Ureter (tissue), 1 donor: ENCODE measurements around the gene CEACAM18. TPM values are rescaled to one million over a fixed set of nuclear protein-coding genes. Genes with fewer than 3 reads are reported as not detected.
A peak's percentile ranks its signal among the peaks of the same experiment; 100 is the strongest.
"Not testable (repeated sequence)": the region's sequence is repeated elsewhere in the genome, so short reads cannot be mapped to it uniquely, and the experiment has no call there.

ENCODE experiments used
- DNase-seq: peaks from one replicate; pipeline ENCODE4 v3.0.0-alpha.2; 2020; ENCODE audit warnings: low spot score
- total RNA-seq: library from RNA; stranded (reverse); gene quantifications from one replicate; pipeline ENCODE4 v1.2.4, GENCODE V29; 2023
- donor health status: DM: yes; HTN: yes; CAD: no.

CEACAM18 gene
- total RNA-seq, 1 donor from 2014 or later: not detected

DNA sequence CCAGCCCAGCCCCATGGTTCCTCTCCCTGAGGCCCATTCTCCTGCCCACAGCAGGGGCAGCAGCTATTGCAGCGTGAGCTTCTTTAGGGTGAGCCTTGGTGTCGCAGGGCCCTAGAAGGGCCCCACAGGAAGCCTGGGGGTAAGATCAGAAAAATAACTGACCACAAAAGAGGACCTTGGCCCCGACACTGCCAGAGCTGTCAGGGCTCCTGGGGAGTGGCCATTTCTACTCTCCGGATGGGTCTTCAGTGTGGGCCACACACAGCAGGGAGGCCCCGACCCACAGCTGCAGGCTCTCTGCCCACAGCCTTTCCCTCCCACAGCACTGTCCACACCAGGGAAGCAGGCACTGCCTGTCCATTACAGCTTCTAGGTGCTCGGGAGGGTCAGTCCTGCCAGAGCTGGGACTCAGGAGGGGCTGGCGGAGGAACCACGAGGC, 16.6 kb upstream of the CEACAM18 start:
- DNase-seq: no peak

DNA sequence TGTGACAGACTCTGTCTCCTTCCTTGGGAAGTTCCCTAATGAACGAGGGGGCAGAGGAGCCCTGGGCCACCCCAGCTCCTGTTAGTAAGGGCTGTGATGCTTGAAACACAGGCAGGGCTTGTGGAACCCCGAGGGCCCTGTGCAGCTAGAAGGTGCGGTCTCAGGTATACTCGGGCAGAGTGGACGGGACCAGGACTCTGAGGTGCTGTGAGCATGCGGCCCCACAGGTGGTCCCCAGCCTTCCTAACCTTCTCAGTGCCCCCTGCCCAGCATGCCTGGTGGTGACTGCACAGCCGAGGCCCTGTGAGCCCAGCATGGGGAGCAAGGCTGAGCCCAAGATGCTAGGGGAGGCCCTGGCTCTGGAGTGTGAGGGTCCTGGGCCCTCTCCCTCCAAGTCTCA, 16.1 kb upstream of the CEACAM18 start:
- DNase-seq: no peak

DNA sequence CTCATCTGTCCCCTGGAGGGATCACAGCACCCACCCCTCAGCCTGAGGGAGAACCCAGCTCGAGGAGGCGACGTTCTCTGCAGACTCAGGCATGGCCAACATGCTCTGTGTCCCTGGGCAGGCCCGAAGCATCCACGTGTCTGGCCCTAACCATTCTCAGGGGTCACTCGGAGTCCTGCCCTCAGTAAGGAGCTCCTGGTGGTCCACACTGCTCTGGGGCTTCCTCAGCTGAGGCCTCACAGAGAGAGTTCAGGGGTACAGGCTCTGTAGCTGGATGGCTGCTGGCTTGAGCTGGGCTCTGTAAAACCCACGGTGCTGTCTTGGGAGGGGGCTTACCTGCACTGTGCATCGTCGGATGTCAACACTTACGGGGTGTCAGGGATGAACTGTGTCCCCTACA, 15.7 kb upstream of the CEACAM18 start:
- no peak for DNase-seq

DNA sequence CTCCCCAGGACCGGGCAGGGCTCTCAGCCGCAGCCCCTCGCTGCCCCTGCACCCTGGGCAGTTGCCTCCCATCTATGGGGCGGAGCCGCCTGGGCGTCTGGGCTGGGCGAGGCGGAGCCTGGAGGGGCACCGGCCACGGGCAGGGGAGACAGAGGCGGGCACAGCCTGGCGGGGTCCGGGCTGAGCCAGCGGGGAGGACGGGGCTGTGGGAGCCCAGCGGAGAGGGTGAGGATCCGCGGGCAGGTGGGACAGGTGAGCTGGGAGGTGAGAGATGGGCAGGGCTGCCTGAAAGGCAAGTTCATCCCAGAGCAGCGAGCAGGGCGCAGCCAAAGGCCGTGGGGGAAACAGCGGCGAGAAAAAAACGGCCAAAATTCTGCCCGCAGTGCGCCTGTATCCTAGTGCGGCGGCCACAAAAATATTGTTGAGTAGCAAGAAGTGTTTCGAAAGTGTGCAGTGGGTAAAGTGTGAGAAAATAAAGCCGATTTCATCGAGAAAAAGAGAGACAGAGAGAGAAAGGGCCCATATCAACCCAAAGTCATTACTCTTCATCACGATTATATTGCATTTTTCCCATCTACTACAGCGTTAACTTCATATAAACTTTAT, 14.3 kb upstream of the CEACAM18 start:
- not testable (repeated sequence) for DNase-seq

DNA sequence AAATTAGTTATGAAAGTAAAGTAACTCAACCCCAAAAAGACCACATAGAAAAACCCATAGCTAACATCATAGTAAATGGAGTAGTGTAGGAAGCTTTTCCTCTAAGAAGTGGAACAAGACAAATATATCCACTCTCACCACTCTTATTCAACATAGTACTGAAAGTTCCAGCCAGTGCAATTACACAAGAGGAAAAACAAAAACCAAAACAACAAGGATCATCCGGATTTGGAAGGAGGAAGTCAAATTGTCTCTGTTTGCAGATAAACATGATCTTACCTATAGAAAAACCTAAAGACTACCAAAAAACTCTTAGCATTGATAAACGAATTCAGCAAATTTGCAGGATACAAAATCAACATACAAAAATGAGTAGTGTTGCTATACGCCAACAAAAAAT, 11.6 kb upstream of the CEACAM18 start:
- no peak for DNase-seq

DNA sequence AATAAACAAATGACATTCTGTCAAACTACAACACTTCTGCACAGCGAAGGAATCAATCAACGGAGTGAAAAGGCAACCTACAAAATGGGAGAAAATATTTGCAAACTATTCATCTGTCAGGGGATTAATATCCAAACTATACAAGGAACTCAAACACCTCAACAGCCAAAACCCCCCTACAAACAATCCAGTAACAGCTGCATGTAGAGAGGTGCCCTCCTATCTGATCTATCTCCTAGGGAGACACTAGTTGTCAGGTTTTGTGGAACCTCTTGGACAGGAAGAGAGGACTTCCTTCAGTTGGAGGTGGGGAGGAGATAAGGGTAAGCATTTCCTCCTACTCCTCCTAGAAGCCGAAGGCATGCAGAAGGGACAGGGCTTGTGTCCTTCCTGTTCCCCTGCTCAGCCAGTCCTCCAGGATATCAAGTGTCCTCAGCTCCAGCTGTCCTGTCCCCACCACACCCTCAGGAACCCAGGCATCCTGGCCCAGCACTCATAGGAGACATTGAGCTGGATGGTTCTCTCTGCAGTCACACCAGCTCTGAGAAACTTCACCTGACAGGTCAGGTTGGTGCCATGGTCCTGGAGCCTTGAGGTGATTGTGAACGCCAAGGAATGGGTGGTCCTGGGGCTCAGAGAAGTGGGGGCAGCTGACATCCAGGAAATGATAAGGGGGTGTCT, 10.3 kb upstream of the CEACAM18 start:
- DNase-seq: no peak

DNA sequence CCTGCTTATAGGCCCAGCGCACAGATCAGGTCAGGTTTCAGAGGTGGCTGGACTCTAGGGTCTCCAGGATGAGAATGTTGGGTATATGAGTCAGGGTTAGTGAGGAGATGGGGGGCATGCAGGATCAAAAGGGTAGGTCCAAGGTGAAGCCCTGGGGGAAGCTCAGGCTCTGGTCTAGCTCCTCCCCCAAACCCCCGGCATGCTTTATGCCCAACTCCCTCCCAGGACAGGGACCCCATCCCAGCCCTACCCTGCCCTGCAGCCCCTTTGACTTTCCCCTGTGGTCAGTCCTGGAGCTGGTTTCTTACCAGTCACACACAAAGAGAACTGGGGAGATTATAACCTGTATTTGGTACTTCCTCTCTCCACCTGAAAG, 9.8 kb upstream of the CEACAM18 start:
- DNase-seq: no peak

DNA sequence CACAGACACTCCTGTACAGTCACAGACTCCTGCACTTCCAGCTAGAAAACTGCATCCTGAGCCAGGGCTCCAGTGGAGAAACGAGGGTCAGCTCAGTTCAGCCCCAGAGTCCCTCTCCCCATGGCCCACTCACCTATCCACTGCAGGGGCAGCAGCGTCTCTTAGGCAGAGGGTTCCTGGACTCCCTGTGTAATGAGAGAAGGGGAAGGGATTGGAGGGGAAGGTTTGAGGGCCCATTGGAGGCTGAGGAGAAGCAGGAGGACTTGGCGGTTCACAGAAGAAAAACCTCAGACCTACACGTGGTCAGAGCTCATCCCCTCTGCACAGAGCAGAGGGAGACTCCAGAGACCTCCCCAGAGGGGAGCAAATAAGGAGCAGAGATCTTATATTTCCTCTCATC, 9.2 kb upstream of the CEACAM18 start:
- DNase-seq: no peak

DNA sequence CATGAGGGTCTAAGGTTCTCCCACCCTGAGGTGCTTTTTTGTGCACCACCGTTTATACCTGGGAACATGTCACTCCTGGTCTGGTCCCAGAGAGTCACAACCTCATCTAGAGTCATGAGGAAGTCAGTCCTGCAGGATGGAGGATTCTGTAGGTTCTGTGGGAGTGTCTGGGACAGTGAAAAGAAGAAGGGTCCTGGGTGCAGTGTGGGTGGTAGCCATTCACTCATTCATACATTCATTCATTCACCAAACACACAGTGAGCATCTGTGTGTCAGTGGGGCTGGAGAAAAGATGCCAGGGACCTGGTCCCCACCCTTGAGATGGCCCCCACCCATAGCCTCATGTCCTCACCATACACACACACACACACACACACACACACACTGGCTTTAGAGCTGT, 8.7 kb upstream of the CEACAM18 start:
- DNase-seq: no peak

DNA sequence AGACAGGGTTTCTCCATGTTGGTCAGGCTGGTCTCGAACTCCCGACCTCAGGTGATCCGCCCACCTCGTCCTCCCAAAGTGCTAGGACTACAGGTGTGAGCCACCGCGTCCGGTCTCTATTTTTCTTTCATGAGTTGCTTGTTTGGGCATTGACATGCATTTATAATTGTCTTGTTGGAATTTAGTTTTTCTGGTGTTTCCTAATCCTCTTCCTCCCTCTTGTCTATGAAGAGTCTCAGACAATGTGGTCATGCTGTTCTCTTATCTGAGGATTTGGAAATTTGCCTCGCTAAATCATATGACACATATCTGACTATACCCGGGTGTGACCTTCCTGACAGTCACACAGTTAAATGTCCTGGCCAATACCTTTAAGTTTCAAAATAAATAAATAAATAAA, 7.4 kb upstream of the CEACAM18 start:
- no peak for DNase-seq

DNA sequence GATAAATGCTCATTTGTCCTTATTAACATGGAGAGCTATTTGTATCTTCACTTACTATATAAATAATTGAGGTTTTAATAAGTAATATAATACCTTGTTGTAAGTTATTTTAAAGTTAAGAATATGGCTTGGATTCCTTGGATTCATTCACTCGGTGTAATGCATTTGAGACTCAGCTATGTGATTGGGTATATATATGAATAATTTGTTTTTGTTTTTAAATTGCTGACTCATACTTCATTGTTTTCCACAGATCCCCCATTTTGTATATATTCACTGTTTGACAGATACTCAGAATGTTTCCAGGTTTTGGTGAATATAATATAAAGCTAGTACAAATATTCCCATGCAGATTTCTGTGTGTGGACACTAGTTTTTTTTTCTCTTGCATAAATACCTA, 6.8 kb upstream of the CEACAM18 start:
- no peak for DNase-seq

DNA sequence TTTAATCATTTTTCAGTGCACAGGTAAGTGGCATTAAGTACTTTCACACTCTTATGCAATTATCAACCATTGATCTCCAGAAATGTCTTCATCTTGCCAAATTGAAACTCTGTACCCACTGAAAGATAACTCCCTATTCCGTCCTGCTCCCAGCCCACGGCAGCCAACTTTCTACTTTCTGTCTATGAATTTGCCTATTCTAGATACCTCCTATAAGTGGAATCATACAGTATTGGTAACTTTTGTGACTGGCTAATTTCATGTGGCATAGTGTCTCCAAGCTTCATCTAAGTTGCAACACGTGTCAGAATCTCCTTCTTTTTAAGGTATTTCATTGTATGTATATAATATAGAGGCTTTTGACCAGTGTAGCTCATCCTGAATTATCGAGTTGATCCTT, 5.7 kb upstream of the CEACAM18 start:
- DNase-seq: no peak

DNA sequence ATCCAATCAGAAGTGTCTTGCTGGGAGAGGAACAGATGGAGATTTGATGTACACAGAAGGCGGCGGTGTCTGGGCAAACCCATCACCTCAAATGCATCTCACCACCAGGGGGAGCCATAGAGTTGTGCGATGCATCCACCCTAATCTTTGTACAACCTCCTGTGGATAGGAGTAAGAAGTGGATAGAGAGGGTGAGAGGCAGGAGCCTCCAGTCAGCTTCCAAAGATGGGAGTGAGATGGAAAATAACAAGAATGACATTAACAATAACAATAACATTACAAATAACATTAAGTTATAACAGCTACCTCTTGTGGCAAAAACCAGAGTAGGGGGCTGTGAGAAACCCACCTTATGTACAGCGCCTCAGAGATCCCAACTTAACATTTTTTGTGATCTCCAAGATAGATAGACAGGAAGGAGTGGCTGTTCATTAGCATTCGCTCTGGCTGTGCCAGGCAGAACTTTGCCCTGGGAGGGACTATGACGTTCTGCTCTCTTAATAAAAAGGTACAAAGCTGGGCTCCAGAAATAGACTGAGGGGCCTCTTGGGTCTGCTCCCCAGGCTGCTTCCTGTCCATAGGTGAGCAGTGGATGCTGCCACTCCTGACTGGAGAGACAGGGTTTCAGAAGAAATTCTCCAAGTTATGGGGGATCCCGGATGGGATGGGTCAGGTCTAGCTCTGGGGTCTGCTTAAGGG, 5.2 kb upstream of the CEACAM18 start:
- DNase-seq: peak; percentile 84

DNA sequence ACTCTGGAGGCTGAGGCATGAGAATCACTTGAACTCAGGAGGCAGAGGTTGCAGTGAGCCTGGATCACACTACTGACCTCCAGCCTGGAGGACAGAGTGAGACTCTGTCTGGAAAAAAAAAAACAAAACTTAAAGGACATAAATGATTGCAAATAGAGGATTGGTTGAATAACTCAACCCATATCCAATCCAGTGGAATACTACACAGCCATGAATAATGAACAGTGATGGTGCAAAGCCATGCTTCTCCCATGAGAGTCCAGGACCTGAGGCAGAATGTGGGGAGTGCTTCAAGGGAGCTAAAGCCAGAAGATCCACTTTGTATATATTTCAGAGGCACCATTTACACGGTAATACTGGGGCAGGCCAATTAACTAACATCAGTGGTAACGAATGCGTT, 2.2 kb upstream of the CEACAM18 start:
- DNase-seq: no peak

DNA sequence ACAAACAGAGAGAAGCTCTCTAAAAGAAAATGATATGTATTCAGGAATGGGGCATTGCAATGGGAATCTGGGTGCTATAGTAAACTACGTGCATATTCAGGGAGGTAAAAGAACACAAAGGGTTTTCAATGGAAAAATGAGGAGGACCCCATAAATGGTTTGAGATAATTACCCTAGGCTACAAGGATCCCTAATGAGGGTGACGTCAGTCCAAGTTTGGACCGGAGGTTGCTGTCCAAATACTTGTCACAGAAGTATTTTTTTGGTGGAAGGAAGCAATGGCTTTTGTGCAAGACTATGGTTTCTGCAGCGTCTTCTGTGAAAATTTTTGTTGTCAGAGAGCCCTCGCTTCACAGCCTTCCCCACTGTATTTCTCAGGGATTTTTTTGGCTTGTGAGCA, 995 bp upstream of the CEACAM18 start:
- DNase-seq: no peak

DNA sequence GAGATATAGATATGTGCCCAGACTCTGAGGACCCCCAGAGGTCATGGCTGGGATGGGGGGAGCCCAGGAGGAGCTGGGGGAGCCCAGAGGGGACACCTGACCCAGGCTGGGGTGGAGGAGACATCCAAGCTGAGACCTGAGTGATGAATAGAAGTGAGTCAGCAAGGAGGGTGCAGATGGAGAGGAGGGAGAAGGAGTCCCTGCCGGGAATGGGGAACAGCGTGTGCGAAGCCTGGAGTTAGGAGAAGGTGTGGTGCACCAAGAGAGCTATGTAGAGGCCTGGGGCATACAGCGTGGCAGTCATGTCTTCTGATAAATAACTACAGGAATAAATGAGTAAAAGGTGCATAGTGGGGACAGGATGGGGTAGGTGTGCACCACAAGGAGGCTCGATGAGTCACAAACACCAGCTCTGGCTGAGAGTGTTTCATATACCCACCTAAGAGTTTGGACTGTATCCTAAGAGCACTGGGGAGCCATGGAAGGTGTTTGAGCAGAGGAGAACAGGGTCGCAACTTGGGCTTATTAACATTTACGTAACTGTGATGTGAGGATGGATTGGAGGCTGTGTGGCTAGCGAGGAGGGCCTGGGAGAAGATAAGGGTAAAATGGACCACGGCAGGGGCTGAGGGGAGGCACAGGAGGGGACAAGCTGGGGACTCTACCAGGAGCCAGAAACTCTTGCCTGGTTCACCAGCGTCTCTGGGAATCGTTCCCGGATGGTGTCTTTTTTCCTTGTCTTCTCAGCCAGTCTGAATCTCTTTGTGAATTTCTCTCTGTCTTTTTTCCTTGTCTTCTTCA, 1.4 kb downstream of the CEACAM18 start:
- DNase-seq: no peak

DNA sequence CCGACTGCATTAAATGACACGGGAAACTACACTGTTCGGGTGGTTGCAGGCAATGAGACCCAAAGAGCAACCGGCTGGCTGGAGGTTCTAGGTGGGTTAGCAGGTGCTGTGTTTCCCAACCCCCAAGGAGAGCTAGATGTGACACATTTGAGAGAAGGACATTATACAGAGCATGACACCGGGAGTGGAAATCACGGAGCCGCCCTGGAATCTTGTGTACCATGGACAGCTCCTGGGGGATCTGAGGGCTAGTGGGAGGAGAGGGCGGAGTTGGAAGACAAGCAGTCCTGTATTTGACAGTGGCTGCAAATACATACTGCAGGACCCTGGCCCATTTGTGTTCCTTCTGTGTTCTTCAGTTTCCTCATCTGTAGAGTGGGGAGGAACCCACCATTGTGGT, 2.3 kb downstream of the CEACAM18 start:
- no peak for DNase-seq

DNA sequence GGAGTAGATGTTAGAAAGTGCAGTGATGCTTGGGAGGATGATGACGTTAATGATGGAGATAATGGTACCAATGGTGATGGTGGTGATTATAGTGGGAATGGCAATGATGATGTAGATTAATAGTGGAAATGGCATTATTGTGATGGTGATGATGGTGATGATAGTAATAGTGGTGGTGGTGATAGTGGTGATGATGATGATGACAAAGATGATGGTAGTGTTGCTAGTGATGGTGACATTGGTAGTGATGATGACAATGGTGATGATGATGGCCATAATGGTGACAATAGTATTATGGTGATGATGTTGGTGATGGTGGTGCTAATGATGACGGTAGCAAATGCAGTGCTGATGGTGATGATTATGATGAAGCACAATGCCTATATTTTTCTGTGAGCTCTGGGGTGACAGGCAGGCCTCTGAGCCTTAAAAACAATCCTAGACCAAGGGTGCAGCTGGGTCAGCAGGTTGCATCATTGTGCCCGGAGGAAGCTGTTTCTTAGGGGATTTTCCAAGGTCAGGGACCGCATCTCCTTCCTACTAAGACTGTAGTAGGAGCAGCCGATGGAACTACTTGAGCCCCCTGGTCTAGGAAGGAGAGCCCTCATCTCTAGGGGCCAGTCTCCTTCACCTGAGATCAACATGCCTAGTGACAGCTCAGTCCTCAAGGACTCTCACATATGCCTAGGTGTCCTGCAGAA, 7.8 kb downstream of the CEACAM18 start:
- no peak for DNase-seq

DNA sequence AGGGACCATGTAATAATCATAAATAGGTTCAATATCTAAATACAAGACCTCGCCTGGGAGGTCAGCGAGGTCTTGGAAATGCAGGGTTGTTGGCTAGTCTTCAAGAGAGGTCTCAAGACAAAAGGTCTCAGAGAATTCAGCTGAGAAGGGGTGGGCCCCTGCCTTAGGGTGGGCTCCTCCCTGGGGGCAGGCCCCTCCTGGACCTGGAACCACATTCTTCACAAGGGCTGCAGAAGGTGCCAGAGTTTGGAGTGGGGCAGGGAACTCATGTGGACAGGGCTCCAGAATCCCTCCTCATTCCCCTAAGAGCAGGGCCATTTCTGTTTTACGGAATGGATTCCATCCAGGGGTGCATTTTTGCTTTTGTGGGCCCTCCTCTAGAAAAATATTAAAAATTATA, 10.2 kb downstream of the CEACAM18 start:
- no peak for DNase-seq

DNA sequence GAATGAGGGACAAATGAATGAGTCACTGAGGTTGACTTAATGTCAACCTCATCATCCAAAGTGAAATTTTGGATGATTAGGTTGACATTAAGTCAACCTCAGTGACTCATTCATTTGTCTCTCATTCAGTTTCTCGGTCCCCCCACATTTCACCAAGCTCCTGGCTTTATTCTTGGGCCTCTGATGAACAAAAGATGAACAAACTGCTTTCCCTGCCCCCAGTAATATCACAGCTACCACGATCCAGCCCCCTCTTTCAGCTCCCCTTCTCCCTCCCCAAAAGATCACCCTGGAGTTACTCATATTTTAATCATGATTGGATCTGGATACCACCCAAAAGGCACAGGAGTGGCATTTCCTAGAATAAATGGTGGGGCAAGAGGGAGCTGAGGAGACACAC, 10.8 kb downstream of the CEACAM18 start:
- no peak for DNase-seq

DNA sequence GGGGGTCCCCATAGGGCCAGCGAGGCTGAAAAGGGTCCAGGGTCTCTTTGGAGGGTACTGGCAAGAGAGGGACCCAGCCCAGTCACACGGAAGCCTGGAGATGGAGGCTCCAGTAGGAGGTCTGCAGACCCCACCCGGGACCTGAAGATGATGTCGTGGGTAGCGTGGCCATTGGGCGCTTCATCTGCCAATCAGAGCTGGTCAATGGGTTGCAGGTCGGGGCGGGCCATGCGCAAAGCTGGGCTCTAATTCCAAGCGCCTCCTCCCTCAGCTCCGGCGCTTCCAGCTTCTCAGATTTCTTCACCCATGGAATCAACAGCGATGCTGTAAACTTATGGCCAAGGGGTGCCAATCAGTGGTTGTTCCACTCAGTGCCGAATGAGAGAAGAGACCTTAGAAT, 12.3 kb downstream of the CEACAM18 start:
- DNase-seq: no peak

DNA sequence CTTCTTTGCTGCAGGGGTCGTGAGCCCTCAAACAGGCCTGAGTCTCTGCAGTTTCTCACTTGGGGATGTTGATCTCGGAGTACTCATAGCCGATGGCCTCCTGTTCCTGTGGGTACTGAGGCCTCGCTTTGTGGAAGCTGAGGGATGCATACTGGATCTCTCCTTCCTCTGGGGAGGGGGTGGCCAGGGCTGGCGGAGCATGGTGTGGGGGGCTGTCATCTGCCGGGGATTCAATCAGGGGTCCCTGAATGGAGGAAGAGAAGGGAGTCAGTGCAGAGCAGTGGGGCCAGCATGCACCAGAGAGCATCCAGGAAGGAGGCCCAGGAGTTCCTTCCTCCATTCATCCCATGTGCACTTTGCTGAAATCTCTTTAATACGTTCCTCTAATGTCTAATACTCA, 13.2 kb downstream of the CEACAM18 start:
- DNase-seq: no peak
